HG02884 (cell line): ENCODE results near the gene TMUB2.
"Not testable (repeated sequence)": the region's sequence is repeated elsewhere in the genome, so short reads cannot be mapped to it uniquely, and the experiment has no call there.

ENCODE experiments used
- ATAC-seq: cut with Tn5 transposase; IDR thresholded peaks from one replicate; pipeline ENCODE4 v1.9.1; 2021; ENCODE audit warnings: mild to moderate bottlenecking, moderate library complexity; ENCODE audit not compliant: unreplicated experiment

TMUB2 gene

GRCh38 chr17:44218344-44219107, 31.8 kb downstream of the TMUB2 start:
- ATAC-seq, result no peak

GRCh38 chr17:44219108-44219615, 32.4 kb downstream of the TMUB2 start:
- ATAC-seq, result no peak

DNA sequence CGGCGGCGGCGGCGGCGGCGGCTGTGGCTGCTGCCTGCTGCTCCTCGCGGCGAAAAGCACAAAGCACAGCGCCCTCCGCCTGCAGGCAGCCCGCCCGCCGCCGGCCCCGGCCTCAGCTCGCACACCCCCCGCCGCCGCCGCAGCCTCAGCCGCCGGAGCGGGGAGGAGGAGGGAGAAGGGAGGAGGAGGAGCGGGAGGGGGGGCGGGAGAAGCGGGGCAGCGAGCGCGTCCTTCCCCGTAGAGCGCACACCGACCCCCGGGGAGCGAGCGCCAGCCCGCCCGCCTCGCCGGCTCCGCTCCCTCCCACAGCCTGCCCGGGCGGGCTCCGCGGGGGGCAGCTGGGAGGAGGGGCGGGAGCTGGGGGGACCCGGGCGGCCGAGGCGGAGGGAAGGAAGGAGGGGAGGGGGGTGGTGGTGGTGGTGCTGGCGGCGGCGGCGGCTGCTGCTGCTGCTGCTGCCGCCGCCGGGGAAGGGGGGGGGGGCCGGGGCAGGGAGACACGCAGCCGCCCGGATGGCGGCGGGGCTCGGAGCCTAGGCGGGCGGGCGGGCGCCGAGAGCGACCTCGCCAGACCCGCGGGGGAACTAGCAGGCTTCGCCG, 32.9 kb downstream of the TMUB2 start, which contains the start of gene UBTF:
Gene UBTF, minus strand, starts transcription at position 60 of the 597 bp plus-strand sequence. CDS start 1,446 bp downstream, outside the sequence.
- no peak for ATAC-seq

- no peak for ATAC-seq
Measured at GRCh38 chr17:44220213-44221083, 33.7 kb downstream of the TMUB2 start.

- ATAC-seq, result no peak
Measured at GRCh38 chr17:44221084-44221861, 34.5 kb downstream of the TMUB2 start.

DNA sequence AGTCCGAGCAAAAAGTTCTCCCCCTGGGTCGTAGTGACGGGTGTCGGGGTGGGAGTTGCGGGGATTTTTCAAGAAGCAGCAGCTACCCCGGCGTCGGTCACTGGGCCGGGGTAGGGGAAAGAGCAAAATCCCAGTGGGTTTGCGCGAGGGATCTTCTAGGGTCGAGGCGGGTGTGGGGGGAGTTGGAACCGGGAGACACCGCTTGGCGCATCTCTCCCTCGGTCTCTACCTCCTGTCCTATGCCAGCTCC, 35.0 kb downstream of the TMUB2 start:
- no peak for ATAC-seq

DNA sequence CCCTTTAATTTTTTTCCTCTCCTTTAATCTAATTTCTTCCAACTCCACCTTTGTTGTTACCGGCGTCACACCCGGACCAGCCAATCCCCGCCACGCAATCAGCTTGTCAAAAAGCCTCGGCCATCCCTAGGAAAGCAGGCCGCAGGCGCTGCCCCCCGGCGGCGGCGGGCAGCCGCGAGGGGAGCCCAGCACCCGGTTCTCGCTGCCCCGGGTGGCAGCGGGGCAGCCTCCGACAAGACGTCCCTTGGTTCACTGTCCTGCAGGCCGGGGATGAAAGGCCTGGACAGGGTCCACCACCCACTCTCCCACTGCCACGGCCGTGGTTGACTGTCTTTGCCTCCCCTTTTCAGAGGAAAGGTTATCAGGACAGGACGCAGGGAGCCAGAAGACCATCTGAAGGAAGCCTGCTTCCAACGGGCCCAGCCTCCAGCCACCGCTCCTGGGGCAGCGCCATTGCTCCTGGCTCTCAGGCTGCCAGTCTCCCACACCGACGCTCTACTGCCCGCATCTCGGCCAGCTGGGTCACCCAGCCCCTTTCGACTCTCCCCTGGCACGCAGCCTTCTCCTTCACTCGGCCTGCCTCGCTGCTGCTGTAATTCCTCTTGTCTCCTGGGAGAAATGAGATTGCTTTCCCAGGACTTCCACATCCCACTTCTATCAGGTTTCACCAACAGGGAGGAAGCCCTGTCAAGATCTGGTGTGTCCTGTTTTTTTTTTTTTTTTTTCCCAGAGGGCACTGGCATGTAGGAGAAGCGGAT, 35.5 kb downstream of the TMUB2 start:
- no peak for ATAC-seq

DNA sequence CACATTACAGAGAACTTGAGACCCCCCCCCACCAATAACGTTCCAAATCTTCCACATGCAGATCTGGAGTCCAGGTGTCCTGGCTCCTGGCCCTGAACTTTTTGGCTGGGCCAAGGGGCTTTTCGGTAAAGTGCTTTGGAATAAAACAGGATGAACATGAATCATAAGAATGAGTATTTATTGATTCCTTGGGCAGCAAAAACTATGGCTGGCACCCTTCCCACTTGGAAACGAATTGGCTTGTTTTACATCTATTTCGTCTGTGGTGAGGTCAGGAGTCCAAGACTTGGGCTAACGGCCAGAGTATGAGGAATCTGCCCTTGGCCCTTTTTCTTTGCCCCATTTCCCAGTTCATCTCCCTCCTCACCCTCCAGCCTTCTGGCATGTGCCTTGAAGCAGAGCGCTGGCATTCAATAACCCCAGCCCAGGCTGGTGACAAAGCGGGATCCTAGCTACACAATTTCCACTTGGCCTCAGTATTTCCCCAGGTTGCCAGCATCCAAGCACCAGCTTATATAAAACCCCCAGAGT, 36.8 kb downstream of the TMUB2 start:
- no peak for ATAC-seq

GRCh38 chr17:44229090-44229489, 42.3 kb downstream of the TMUB2 start:
- ATAC-seq, result no peak

DNA sequence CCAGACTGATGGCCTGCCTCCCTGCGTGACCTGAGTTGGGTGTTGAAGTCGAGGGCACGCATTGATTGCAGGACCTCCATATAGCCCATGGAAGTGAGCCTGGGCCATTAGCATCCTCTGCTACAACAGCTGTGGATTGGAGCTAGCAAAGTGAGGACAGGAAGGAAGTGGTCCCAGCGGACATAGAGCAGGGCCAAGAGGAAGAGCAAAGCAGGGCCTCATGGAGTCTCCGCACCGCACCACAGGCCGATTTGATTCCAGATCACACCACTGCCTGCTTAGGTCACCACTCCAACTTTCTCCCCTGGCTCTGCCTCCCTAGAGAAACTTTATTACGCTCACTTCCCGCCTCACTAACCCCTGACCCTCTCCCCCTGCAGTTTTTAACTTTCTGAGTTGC, 43.4 kb downstream of the TMUB2 start:
- no peak for ATAC-seq

DNA sequence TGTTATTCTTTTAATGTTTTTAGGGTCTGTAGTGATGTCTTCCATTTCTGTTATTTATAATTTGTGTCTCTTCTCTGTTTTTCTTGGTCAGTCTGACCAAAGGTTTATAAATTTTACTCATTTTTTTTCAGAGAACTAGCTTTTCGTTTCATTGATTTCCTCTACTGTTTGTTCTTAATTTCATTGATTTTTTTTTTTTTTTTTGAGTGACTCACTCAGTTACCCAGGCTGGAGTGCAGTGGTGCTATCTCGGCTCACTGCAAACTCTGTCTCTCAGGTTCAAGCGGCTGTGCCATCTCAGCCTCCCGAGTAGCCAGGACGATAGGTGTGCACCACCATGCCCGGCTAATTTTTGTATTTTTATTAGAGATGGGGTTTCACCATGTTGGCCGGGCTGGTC, 45.3 kb downstream of the TMUB2 start:
- no peak for ATAC-seq

DNA sequence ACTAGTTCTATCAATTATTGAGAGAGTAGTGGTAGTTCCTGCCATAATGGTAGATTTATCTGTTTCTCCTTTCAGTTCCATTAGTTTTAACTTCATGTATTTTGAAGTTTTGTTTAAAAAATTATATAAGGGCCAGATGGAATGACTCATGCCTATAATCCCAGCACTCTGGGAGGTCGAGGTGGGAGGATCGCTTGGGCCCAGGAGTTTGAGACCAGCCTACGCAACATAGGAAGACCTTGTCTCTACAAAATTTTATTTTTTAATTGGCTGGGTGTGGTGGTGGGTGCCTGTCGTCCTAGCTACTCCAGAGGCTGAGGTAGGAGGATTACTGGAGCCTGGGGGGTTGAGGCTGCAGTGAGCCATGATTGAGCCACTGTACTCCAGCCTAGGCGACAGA, 46.8 kb downstream of the TMUB2 start:
- no peak for ATAC-seq

GRCh38 chr17:44235583-44235936, 48.8 kb downstream of the TMUB2 start:
- no peak for ATAC-seq

- ATAC-seq, result no peak
Measured at GRCh38 chr17:44236444-44236991, 49.7 kb downstream of the TMUB2 start.

DNA sequence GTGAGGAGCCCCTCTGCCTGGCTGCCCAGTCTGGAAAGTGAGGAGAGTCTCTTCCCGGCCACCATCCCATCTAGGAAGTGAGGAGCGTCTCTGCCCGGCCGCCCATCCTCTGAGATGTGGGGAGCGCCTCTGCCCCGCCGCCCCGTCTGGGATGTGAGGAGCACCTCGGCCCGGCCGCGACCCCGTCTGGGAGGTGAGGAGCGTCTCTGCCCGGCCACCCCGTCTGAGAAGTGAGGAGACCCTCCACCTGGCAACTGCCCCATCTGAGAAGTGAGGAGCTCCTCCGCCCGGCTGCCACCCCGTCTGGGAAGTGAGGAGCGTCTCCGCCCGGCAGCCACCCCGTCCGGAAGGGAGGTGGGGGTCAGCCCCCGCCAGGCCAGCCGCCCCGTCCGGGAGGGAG, 51.1 kb downstream of the TMUB2 start:
- ATAC-seq, result not testable (repeated sequence)

DNA sequence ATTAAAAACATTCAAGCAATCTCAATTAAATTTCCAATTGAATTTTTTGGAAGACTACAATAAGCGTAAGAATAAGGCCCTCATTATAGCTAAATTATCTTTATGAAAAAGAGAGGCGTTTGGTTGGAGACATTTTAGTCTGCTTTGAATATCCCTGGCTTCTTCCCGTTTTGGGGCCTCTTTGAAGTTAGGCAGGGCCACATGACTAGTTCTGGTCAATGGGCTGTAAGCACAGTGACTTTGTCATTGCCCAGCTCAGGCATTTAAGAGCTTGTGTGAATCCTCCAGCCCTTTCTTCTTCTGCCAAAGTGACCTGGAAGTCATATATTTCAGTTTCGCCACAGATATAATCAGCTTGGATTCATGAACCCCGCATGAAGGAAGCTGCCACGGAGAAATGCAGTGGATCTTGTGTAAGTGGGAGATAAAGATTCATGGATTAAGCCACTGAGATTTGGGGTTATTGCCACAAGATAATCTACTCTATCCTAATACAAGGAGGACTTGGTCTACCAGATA, 54.4 kb downstream of the TMUB2 start:
- ATAC-seq, result no peak
